ENCODE data around the gene NUCB1. TPM values are rescaled to one million over a fixed set of nuclear protein-coding genes. Genes with fewer than 3 reads are reported as not detected.

Gene NUCB1
- total and polyA plus RNA-seq, 2 donors (not counting 3 experiments of a cell fraction or from before 2014, with no cell fraction given), result 194 to 231 TPM

DNA sequence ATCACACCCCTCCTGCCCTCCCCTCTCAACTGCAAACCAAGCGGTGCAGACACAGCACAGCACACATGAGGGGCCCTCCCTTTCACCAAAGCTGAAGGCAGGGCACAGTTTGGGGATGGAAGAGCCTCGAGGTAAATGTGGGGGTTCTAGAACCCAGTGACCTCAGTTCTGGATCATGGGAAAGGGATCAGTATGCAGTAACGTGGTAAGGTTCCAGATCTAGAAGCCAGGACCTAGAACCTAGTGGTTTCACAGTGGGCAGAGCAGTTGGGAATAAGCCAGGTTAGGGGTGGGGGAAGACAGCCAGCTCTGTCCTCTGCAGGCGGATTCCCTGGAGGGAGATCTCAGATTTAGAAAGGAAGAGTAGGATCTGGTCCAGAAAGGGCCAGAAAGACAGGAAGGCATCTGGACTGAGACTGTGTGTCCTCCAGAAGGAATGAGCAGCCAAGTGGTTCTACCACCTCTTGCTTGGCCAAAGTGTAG is 68.1 kb downstream of the NUCB1 start:
- POLR2A ChIA-PET, result interaction anchor here (1.2 to 2.3 kb wide), 3 partner anchors 88 to 96 kb away, joined by 3 to 14 read pairs (median 4); partner anchors contain the start of gene PPP1R15A
- no peak for DNase-seq (ENCODE audit: low read depth, low spot score)
- H3K9me3 ChIP-seq (replicated peaks; ENCODE audit: control insufficient read depth, insufficient read depth, low read length), result no peaks in the 10 kb centered on the region
- no peak overlapping the region for H3K4me3 ChIP-seq (replicated peaks in 1 of 3; ENCODE audit: insufficient read depth in 1 of 3, low read depth in 1 of 3, low read length in 3 of 3)
- no peaks in the 10 kb centered on the region for H3K27me3 ChIP-seq (ENCODE audit: control insufficient read depth in 2 of 2, insufficient read depth in 2 of 2, low read length in 2 of 2)
- TF ChIP-seq, protein P1, sequence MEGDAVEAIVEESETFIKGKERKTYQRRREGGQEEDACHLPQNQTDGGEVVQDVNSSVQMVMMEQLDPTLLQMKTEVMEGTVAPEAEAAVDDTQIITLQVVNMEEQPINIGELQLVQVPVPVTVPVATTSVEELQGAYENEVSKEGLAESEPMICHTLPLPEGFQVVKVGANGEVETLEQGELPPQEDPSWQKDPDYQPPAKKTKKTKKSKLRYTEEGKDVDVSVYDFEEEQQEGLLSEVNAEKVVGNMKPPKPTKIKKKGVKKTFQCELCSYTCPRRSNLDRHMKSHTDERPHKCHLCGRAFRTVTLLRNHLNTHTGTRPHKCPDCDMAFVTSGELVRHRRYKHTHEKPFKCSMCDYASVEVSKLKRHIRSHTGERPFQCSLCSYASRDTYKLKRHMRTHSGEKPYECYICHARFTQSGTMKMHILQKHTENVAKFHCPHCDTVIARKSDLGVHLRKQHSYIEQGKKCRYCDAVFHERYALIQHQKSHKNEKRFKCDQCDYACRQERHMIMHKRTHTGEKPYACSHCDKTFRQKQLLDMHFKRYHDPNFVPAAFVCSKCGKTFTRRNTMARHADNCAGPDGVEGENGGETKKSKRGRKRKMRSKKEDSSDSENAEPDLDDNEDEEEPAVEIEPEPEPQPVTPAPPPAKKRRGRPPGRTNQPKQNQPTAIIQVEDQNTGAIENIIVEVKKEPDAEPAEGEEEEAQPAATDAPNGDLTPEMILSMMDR (IDR thresholded peaks at IDR 0.05; ENCODE audit: extremely low read depth in 1 of 2, insufficient read depth in 1 of 2, low read depth in 1 of 2, low read length in 2 of 2), result no peak
- TF ChIP-seq, protein P2, sequence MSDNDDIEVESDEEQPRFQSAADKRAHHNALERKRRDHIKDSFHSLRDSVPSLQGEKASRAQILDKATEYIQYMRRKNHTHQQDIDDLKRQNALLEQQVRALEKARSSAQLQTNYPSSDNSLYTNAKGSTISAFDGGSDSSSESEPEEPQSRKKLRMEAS (IDR thresholded peaks at IDR 0.05; ENCODE audit: insufficient read depth, insufficient read length), result no peak
- TF ChIP-seq MYC (IDR thresholded peaks at IDR 0.05; ENCODE audit: low read depth, low read length), result no peak
- TF ChIP-seq POLR2A (IDR thresholded peaks at IDR 0.05; ENCODE audit: low read depth, low read length), result no peak
- TF ChIP-seq FOS (IDR thresholded peaks at IDR 0.05; ENCODE audit: borderline replicate concordance, insufficient read depth, low read length), result no peak
- TF ChIP-seq GATA2 (IDR thresholded peaks at IDR 0.05; ENCODE audit: insufficient read depth, insufficient read length, low read depth, low read length), result no peak
- no peak for TF ChIP-seq JUN (IDR thresholded peaks at IDR 0.05; ENCODE audit: borderline replicate concordance, insufficient read depth, insufficient read length, low read depth)
- no peak for TF ChIP-seq EZH2 (IDR thresholded peaks at IDR 0.05; ENCODE audit: borderline replicate concordance, low read depth, low read length, severe bottlenecking)
- TF ChIP-seq POLR2AphosphoS5 (IDR thresholded peaks at IDR 0.05; ENCODE audit: insufficient read depth, low read depth, low read length), result no peak
- dilution Hi-C loops (cut with MboI; ENCODE audit: extremely low pct_ligation_motif_present, low sequenced_read_pairs) (no loop called here), intact Hi-C loops (cut with micrococcal nuclease) (no loop called here)
- H3K4me1 ChIP-seq (ENCODE audit: control insufficient read depth, extremely low read depth, insufficient read depth, low read length), result peaks cover 16% of the 10 kb centered on the region
- no peak overlapping the region for H3K27ac ChIP-seq (ENCODE audit: insufficient read depth, low read depth, low read length)
- no peak for FAIRE-seq
- H2AFZ ChIP-seq (ENCODE audit: low read depth, low read length), result no peak overlapping the region
- no peak overlapping the region for H3K4me2 ChIP-seq (ENCODE audit: insufficient read depth, low read length)
- peaks cover 3% of the 10 kb centered on the region for H4K20me1 ChIP-seq (replicated peaks; ENCODE audit: control insufficient read depth, extremely low read depth, insufficient read depth, low read length)
- no peak overlapping the region for H3K9ac ChIP-seq (replicated peaks; ENCODE audit: extremely low read depth, insufficient read depth, low read length)
- peaks cover 5 to 9% of the 10 kb centered on the region in 2 experiments for H3K36me3 ChIP-seq (ENCODE audit: control insufficient read depth in 2 of 2, extremely low read depth in 1 of 2, insufficient read depth in 2 of 2, low read length in 2 of 2)
- H3K9me1 ChIP-seq (replicated peaks; ENCODE audit: control insufficient read depth, extremely low read depth, insufficient read depth, low read length), result no peaks in the 10 kb centered on the region
- H3K79me2 ChIP-seq (ENCODE audit: control insufficient read depth, insufficient read depth, low read length), result peaks cover 16% of the 10 kb centered on the region
- no TSS peak for BruUV-seq (replicated peaks)
- CTCF ChIA-PET, result interaction anchor here (0.8 to 2.7 kb wide), 6 partner anchors 31 to 180 kb away, joined by 3 to 20 read pairs (median 8); partner anchors contain the start of gene HSD17B14

Data from endothelial cell of umbilical vein (primary cell).